IMR-90 (cell line): ENCODE results near the gene NPEPL1. TPM values are rescaled to one million over a fixed set of nuclear protein-coding genes. Genes with fewer than 3 reads are reported as not detected.

Experiments
- ATAC-seq: fragments of 200-7000 bp; cut with Tn5 transposase; 2 replicates; pipeline ENCODE4 v1.9.1; 2020; ENCODE audit warnings: low read depth, mild to moderate bottlenecking, moderate library complexity
- BruUV-seq: library from RNA; stranded (reverse); fragments of 400-500 nt; replicated peaks from 2 replicates; lab custom pipeline; 2021; lab: Mats Ljungman, UMichigan
- CTCF ChIA-PET: fragments of 300-600 bp; formaldehyde crosslinking; extraction: SDS; loops from one replicate; lab custom pipeline; 2021; ENCODE audit warnings: antibody characterized with exemption; lab: Yijun Ruan, JAX
- POLR2A ChIA-PET: fragments of 300-600 bp; sonication (Branson Sonifier 250); formaldehyde crosslinking; loops from one replicate; lab custom pipeline; 2022; ENCODE audit warnings: antibody characterized with exemption; ENCODE audit not compliant: unreplicated experiment; lab: Charles Lee
- DNase-seq: peaks from one replicate; pipeline ENCODE4 v3.0.0; 2013
- H2AFZ ChIP-seq: replicated peaks from 2 replicates; pipeline ENCODE3; 2013; ENCODE audit warnings: low read length, mild to moderate bottlenecking; ENCODE audit not compliant: poor library complexity
- H2AK5ac ChIP-seq: 2 replicates; pipeline ENCODE4 v1.6.1; 2013; ENCODE audit warnings: low read depth, low read length, inconsistent platforms
- H2AK9ac ChIP-seq: replicated peaks from 2 replicates; pipeline ENCODE3; 2013; ENCODE audit warnings: mild to moderate bottlenecking, low read depth, low read length, moderate library complexity; ENCODE audit not compliant: poor library complexity
- H2BK120ac ChIP-seq: 2 replicates; pipeline ENCODE4 v1.6.1; 2013; ENCODE audit warnings: low read depth, low read length, inconsistent platforms
- H2BK15ac ChIP-seq: 3 replicates; pipeline ENCODE4 v1.6.1; 2013; ENCODE audit warnings: low read depth, low read length, inconsistent platforms
- H2BK20ac ChIP-seq: 2 replicates; pipeline ENCODE4 v1.6.1; 2013; ENCODE audit warnings: low read depth, mild to moderate bottlenecking, inconsistent platforms, low read length, moderate library complexity
- H2BK5ac ChIP-seq: 2 replicates; pipeline ENCODE4 v1.6.1; 2013; ENCODE audit warnings: mild to moderate bottlenecking, low read depth, low read length, inconsistent platforms; ENCODE audit not compliant: poor library complexity, severe bottlenecking
- H3K14ac ChIP-seq: replicated peaks from 2 replicates; pipeline ENCODE4 v1.6.1; 2013; ENCODE audit warnings: low read depth, low read length, inconsistent platforms
- H3K18ac ChIP-seq: 2 replicates; pipeline ENCODE4 v1.6.1; 2013; ENCODE audit warnings: low read depth, low read length, control low read depth
- H3K23ac ChIP-seq: 2 replicates; pipeline ENCODE4 v1.6.1; 2013; ENCODE audit warnings: low read depth, low read length, inconsistent platforms
- H3K27ac ChIP-seq: 2 replicates; pipeline ENCODE4 v1.5.1; 2013; ENCODE audit warnings: mild to moderate bottlenecking, control low read depth, low read length; ENCODE audit not compliant: insufficient read depth
- H3K27me3 ChIP-seq: 2 replicates; pipeline ENCODE4 v1.6.1; 2013; ENCODE audit warnings: low read length; ENCODE audit not compliant: control insufficient read depth, insufficient read depth
- H3K36me3 ChIP-seq: 2 replicates; pipeline ENCODE4 v1.6.1; 2013; ENCODE audit warnings: low read length, mixed read lengths; ENCODE audit not compliant: control insufficient read depth, insufficient read depth
- H3K4ac ChIP-seq: 2 replicates; pipeline ENCODE4 v1.6.1; 2013; ENCODE audit warnings: low read depth, low read length, inconsistent platforms
- H3K4me1 ChIP-seq: 2 replicates; pipeline ENCODE4 v1.6.1; 2013; ENCODE audit warnings: low read length, mixed read lengths; ENCODE audit not compliant: control insufficient read depth, insufficient read depth
- H3K4me2 ChIP-seq: 2 replicates; pipeline ENCODE4 v1.6.1; 2013; ENCODE audit warnings: low read depth, mild to moderate bottlenecking, control low read depth, low read length, moderate library complexity
- H3K4me3 ChIP-seq: 2 replicates; pipeline ENCODE4 v1.5.1; 2013; ENCODE audit warnings: low read depth, mild to moderate bottlenecking, control low read depth, low read length, moderate library complexity; ENCODE audit not compliant: insufficient read depth
- H3K56ac ChIP-seq: 2 replicates; pipeline ENCODE4 v1.6.1; 2013; ENCODE audit warnings: low read length, inconsistent platforms; ENCODE audit not compliant: insufficient read depth; ENCODE audit errors: extremely low read depth
- H3K79me1 ChIP-seq, 2 experiments: 2 replicates each; pipeline ENCODE4 v1.6.1; 2013; ENCODE audit warnings: low read length in 2 of 2, inconsistent platforms in 1 of 2, low read depth in 1 of 2
- H3K9ac ChIP-seq: 2 replicates; pipeline ENCODE4 v1.6.1; 2013; ENCODE audit warnings: low read depth, low read length, control low read depth
- H3K9me1 ChIP-seq: 2 replicates; pipeline ENCODE4 v1.6.1; 2013; ENCODE audit warnings: low read length, inconsistent platforms; ENCODE audit not compliant: insufficient read depth
- H3K9me3 ChIP-seq: 2 replicates; pipeline ENCODE4 v1.6.1; 2013; ENCODE audit warnings: low read length; ENCODE audit not compliant: control insufficient read depth, insufficient read depth
- H4K20me1 ChIP-seq: 2 replicates; pipeline ENCODE4 v1.6.1; 2013; ENCODE audit warnings: low read length, inconsistent platforms; ENCODE audit not compliant: insufficient read depth
- H4K5ac ChIP-seq: 2 replicates; pipeline ENCODE4 v1.6.1; 2013; ENCODE audit warnings: mild to moderate bottlenecking, low read depth, low read length, control low read depth
- H4K8ac ChIP-seq, 2 experiments: 2 replicates each; pipeline ENCODE4 v1.6.1; 2013; ENCODE audit warnings: low read depth in 2 of 2, low read length in 2 of 2, control low read depth in 1 of 2, inconsistent platforms in 1 of 2
- H4K91ac ChIP-seq: 2 replicates; pipeline ENCODE4 v1.6.1; 2013; ENCODE audit warnings: low read depth, low read length, inconsistent platforms; ENCODE audit not compliant: insufficient read depth
- CTCF ChIP-seq: conservative IDR thresholded peaks from 2 replicates; pipeline ENCODE4 v1.5.1; 2012; ENCODE audit warnings: mild to moderate bottlenecking, low read depth, low read length, improper control_type of control experiment
- RAD21 ChIP-seq: IDR thresholded peaks from 2 replicates; pipeline ENCODE4 v1.6.1; 2012; ENCODE audit warnings: low read length, improper control_type of control experiment
- WGBS, 2 experiments: methylation state at CpG; one replicate each; pipeline versions ENCODE4 v1.1.5 to v1.1.7; 2013; ENCODE audit warnings: missing lambda C conversion rate in 2 of 2; ENCODE audit not compliant: insufficient read length in 1 of 2; ENCODE audit errors: extremely low coverage in 2 of 2; 5-methylcytosine and 5-hydroxymethylcytosine counted together
- dilution Hi-C: fragments of 300-500 bp; cut with HindIII; formaldehyde crosslinking; loops from one replicate; pipeline ENCODE4 v1.14.3; 2018; ENCODE audit warnings: low sequenced_read_pairs; ENCODE audit not compliant: unreplicated experiment
- in situ Hi-C: fragments of 300-500 bp; cut with MboI; formaldehyde crosslinking; loops from 3 replicates; pipeline ENCODE4 v1.14.3; 2019; ENCODE audit warnings: low sequenced_read_pairs, inconsistent platforms, mixed read lengths
- intact Hi-C: fragments of 100-400 bp; cut with micrococcal nuclease; formaldehyde crosslinking; loops from 2 replicates; pipeline ENCODE4 v1.10.0; 2022
- polyA plus RNA-seq, 3 experiments: library from polyadenylated mRNA; depleted of rRNA; stranded (reverse); fragments of >200 nt; gene quantifications; 2 replicates each; pipeline ENCODE4 v1.2.3, GENCODE V29; 2012; ENCODE audit warnings: low replicate concordance in 1 of 3
- total RNA-seq: library from RNA; depleted of rRNA; stranded (reverse); fragments of >200 nt; gene quantifications from 2 replicates; pipeline ENCODE4 v1.2.3, GENCODE V29; 2012

Gene NPEPL1
- total and polyA plus RNA-seq, 2 of the 4 experiments (the other 2 are of a cell fraction), result 6.3 to 10.4 TPM

- no peak overlapping the region for H4K5ac ChIP-seq
- CTCF ChIA-PET, result no interaction called here
Measured at GRCh38 chr20:58713801-58714339, 21.3 kb downstream of the NPEPL1 start.

More at GRCh38 chr20:58713801-58714339, 21.3 kb downstream of the NPEPL1 start:
- ATAC-seq (no peak), DNase-seq (no peak)
- Histone ChIP-seq H3K18ac (no peak overlapping the region), H3K9ac (no peak overlapping the region), H2BK20ac (no peak overlapping the region), H2AFZ (no peak overlapping the region), H3K79me1 (no peaks in the 10 kb centered on the region), H2BK120ac (no peak overlapping the region), H2BK5ac (no peak overlapping the region), H3K4me2 (no peak overlapping the region), H2BK15ac (no peak overlapping the region), H3K23ac (no peak overlapping the region), H2AK5ac (no peak overlapping the region), H3K36me3 (no peaks in the 10 kb centered on the region), H3K27me3 (no peaks in the 10 kb centered on the region), H2AK9ac (no peak overlapping the region), H3K9me3 (no peaks in the 10 kb centered on the region), H3K14ac (no peak overlapping the region), H3K56ac (no peak overlapping the region), H4K91ac (no peak overlapping the region), H3K9me1 (no peaks in the 10 kb centered on the region), H4K8ac (no peak overlapping the region), H3K27ac (no peak overlapping the region), H3K4me3 (no peak overlapping the region), H3K4ac (no peak overlapping the region), H3K4me1 (no peaks in the 10 kb centered on the region), H4K20me1 (no peaks in the 10 kb centered on the region)
- POLR2A ChIA-PET, result no interaction called here
- in situ Hi-C loops (no loop called here), dilution Hi-C loops (no loop called here), intact Hi-C loops (no loop called here)
- WGBS, 2 experiments, result 97% methylated on average over 12 of the region's 24 CpGs; no CpG with 5 or more reads in 1 of the 2 experiments
- TF ChIP-seq RAD21 (no peak), CTCF (no peak)
- no TSS peak for BruUV-seq
